Tibial artery (tissue), 4 donors: ENCODE results near the gene ATRNL1.

Source experiments
- DNase-seq, 2 donors: peaks; one replicate each; pipeline ENCODE4 v3.0.0-alpha.2; 2019
- H3K27ac ChIP-seq, 2 donors: fragments of 200-600 bp; sonication (generic) in 1 of 2; 1 replicate in 1 of 2; 2 replicates in 1 of 2; pipeline ENCODE4 v1.5.1; 2018 to 2019; ENCODE audit warnings: mild to moderate bottlenecking in 1 of 2
- H3K27me3 ChIP-seq, 2 donors: fragments of 200-600 bp; sonication (generic) in 1 of 2; one replicate each; pipeline versions ENCODE4 v1.5.1 to v1.6.0; 2016 to 2019
- H3K36me3 ChIP-seq, 3 donors: fragments of 200-600 bp; sonication (generic) in 2 of 3; one replicate each; pipeline ENCODE4 v1.5.1; 2016 to 2019; ENCODE audit warnings: mild to moderate bottlenecking in 2 of 3
- H3K4me1 ChIP-seq, 4 donors: fragments of 200-600 bp; sonication (generic) in 2 of 4; 1 replicate in 3 of 4; 2 replicates in 1 of 4; pipeline ENCODE4 v1.5.1; 2016 to 2019
- H3K4me3 ChIP-seq, 2 donors: fragments of 200-600 bp; sonication (generic) in 1 of 2; 1 replicate in 1 of 2; 2 replicates in 1 of 2; pipeline ENCODE4 v1.5.1; 2018 to 2019; ENCODE audit warnings: mild to moderate bottlenecking in 2 of 2
- H3K9me3 ChIP-seq, 3 donors: fragments of 200-600 bp; sonication (generic) in 1 of 3; one replicate each; pipeline ENCODE4 v1.5.1; 2016 to 2019
- intact Hi-C: fragments of 100-400 bp; cut with DNase I; formaldehyde crosslinking; loops from one replicate; pipeline ENCODE4 v1.15.0; 2023; ENCODE audit warnings: low total_unique reads
- TF ChIP-seq, protein P1 (sequence below), 2 experiments: fragments of 200-600 bp in 1 of 2; fragments of 450-650 bp in 1 of 2; IDR thresholded peaks; one replicate each; pipeline ENCODE4 v1.5.1; 2017 to 2019; ENCODE audit warnings: antibody characterized with exemption in 2 of 2, mild to moderate bottlenecking in 1 of 2, moderate library complexity in 1 of 2

Gene ATRNL1

DNA sequence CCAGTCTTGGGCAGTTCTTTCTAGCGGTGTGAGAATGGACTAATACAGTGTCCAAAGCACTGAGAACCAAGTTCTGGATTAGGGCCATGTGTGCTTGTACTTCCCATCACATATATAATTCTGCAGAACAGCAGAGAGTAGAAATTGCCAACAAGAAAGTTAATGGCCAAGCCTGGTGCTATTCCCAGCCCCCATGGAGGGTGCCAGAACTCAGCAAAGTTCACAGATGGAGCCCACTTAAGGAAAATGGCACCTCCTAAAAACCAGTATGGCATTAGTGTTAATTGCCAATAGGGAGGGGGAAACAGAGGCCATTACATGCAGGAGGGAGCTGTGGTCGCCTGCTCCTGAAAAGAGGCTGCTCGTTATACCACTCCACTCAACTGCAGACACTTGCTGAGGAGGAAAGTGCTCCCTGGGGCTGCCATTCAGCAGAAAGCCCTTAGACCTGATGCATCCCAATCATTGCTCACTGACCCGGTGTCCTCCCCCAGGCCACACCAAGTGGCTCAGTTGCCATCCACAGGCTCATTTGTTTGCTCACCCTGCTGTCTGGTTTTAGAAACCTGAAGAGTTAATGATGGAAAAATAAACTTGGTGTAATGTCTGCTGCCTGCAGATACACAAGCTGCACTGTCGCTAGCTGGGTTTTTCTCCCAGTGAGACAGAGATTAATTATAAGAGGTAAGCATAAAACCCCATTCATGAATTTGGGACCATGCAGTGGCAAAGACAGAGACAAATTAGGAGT lies 899.2 kb downstream of the ATRNL1 start:
- Histone ChIP-seq H3K27ac (no peak overlapping the region), H3K4me1 (no peaks in the 10 kb centered on the region), H3K4me3 (no peak overlapping the region), H3K9me3 (peaks cover 0 to 7% (median 6%) of the 10 kb centered on the region in 3 donors), H3K36me3 (no peaks in the 10 kb centered on the region), H3K27me3 (no peaks in the 10 kb centered on the region)
- DNase-seq, result no peak
- TF ChIP-seq, protein P1, sequence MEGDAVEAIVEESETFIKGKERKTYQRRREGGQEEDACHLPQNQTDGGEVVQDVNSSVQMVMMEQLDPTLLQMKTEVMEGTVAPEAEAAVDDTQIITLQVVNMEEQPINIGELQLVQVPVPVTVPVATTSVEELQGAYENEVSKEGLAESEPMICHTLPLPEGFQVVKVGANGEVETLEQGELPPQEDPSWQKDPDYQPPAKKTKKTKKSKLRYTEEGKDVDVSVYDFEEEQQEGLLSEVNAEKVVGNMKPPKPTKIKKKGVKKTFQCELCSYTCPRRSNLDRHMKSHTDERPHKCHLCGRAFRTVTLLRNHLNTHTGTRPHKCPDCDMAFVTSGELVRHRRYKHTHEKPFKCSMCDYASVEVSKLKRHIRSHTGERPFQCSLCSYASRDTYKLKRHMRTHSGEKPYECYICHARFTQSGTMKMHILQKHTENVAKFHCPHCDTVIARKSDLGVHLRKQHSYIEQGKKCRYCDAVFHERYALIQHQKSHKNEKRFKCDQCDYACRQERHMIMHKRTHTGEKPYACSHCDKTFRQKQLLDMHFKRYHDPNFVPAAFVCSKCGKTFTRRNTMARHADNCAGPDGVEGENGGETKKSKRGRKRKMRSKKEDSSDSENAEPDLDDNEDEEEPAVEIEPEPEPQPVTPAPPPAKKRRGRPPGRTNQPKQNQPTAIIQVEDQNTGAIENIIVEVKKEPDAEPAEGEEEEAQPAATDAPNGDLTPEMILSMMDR (IDR thresholded peaks at IDR 0.05), result no peak
- intact Hi-C loops, result no loop called here

DNA sequence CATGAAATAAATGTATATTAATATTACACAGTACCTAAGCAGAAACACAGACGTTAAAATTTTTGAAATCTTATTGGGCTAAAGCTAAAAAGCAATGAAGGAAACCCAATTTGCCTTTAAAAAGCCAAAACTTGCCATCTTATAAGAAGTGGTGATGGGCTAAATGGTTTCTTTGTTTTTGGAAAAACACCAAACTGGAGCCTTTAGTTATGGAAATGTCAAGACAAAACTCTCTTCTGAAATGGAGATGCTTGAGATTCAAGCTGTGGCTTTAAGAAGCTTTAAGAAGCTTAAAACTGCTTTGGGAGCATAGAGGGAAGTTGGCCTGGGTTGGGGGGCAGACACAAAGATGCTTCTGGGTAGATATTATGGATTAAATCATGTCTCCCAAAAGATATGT lies 902.9 kb downstream of the ATRNL1 start:
- H3K4me3 ChIP-seq, result no peak overlapping the region
- no peaks in the 10 kb centered on the region for H3K36me3 ChIP-seq
- H3K27me3 ChIP-seq, result no peaks in the 10 kb centered on the region
- intact Hi-C loops, result no loop called here
- no peak overlapping the region for H3K27ac ChIP-seq
- H3K4me1 ChIP-seq, result peaks cover 0 to 2% (median under 1%) of the 10 kb centered on the region in 4 donors
- DNase-seq, result no peak
- peaks cover 0 to 4% (median 4%) of the 10 kb centered on the region in 3 donors for H3K9me3 ChIP-seq
- TF ChIP-seq, protein P1 (IDR thresholded peaks at IDR 0.05), result no peak

DNA sequence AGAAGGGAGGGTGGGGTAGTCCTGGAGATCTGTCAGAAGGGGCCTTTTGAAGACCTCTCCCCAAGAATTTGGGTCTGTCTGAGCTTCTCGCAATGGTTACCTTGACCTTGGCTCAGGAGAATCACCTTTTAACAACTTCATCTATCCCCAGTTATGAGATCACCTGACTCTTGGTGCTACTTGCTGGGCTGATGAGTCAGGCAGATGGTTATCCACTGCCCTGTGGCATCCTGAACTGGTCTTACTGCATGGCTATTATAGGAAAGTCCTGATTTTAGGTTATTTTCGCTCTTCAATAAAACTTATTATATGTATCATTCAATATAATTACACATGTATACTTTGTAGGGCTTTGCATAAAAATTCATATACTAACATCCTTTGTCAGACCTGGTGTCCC lies 905.1 kb downstream of the ATRNL1 start:
- Histone ChIP-seq H3K27ac (no peak overlapping the region), H3K36me3 (no peaks in the 10 kb centered on the region), H3K4me1 (peaks cover 0 to 11% (median 5%) of the 10 kb centered on the region in 4 donors), H3K9me3 (no peaks in the 10 kb centered on the region), H3K4me3 (no peak overlapping the region), H3K27me3 (no peaks in the 10 kb centered on the region)
- TF ChIP-seq, protein P1 (IDR thresholded peaks at IDR 0.05), result no peak
- DNase-seq, result no peak
- intact Hi-C loops, result no loop called here
